Mammary epithelial cell (primary cell): ENCODE results near the gene ELL2.

Experiments
- EZH2 ChIP-seq: IDR thresholded peaks from 2 replicates; pipeline ENCODE4 v1.6.1; 2012; ENCODE audit warnings: low read length, inconsistent platforms, borderline replicate concordance
- TF ChIP-seq, protein P1 (sequence below), 2 donors: IDR thresholded peaks in 1 of 2; conservative IDR thresholded peaks in 1 of 2; 2 replicates each; pipeline ENCODE4 v1.5.1; 2011 to 2012; ENCODE audit warnings: inconsistent platforms in 2 of 2, low read length in 2 of 2, mild to moderate bottlenecking in 2 of 2, control low read depth in 1 of 2, low read depth in 1 of 2; ENCODE audit not compliant: insufficient read depth in 1 of 2; ENCODE audit errors: extremely low read depth in 1 of 2

DNA sequence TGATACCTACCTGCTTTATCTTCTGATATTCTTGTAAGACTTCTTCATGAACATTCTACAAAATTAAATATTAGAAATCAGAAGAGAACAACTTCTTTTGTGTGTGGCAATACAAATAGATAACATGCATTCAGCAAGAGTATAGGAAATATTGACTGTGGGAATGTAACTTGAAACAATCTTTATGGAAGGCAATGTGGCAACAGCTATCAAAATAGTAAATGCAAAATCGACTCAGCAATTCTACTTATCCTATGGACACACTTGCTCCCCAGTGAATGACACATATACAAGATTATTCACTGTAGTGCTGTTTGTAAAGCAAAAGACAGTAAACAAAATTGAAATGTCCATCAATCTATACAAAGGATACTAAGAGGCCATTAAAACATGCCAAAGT is 72.6 kb downstream of the ELL2 start:
- TF ChIP-seq, protein P1, sequence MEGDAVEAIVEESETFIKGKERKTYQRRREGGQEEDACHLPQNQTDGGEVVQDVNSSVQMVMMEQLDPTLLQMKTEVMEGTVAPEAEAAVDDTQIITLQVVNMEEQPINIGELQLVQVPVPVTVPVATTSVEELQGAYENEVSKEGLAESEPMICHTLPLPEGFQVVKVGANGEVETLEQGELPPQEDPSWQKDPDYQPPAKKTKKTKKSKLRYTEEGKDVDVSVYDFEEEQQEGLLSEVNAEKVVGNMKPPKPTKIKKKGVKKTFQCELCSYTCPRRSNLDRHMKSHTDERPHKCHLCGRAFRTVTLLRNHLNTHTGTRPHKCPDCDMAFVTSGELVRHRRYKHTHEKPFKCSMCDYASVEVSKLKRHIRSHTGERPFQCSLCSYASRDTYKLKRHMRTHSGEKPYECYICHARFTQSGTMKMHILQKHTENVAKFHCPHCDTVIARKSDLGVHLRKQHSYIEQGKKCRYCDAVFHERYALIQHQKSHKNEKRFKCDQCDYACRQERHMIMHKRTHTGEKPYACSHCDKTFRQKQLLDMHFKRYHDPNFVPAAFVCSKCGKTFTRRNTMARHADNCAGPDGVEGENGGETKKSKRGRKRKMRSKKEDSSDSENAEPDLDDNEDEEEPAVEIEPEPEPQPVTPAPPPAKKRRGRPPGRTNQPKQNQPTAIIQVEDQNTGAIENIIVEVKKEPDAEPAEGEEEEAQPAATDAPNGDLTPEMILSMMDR (conservative IDR thresholded peaks at IDR 0.05 in 1 of 2, IDR thresholded peaks at IDR 0.05 in 1 of 2; ENCODE audit: extremely low read depth in 1 of 2, insufficient read depth in 1 of 2, low read depth in 1 of 2, low read length in 2 of 2) = no peak
- TF ChIP-seq EZH2 = no peak
